ENCODE data around the gene GDNF.

DNA sequence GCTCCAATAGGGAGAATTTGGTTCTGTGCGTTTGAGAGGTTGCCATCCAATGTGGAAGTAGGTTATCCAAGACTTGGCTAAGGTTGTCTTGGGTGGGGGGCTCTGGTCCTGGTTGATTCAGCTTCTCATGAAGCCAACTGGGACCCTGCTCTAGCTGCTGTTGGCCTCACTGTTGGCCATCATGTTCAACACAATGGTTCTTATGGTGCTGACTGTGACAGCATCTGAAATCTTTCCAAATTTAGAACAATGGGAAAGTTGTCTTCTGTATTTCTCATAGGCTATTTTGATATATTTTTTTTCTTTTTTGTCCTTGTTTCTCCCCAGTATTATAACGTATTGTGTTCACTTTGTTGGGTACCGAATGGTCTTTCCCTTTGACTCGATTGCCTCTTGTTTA is 71.9 kb downstream of the GDNF start:
- TF ChIP-seq SP1 (IDR thresholded peaks at IDR 0.05) (no peak), YY1 (IDR thresholded peaks at IDR 0.05) (no peak), GABPA (IDR thresholded peaks at IDR 0.05 in 1 of 2, conservative IDR thresholded peaks at IDR 0.05 in 1 of 2) (no peak), TAF1 (conservative IDR thresholded peaks at IDR 0.05) (no peak), REST (IDR thresholded peaks at IDR 0.05) (no peak), MAX (IDR thresholded peaks at IDR 0.05) (no peak), JUND (IDR thresholded peaks at IDR 0.05) (no peak), ZBTB33 (IDR thresholded peaks at IDR 0.05) (no peak), RXRA (IDR thresholded peaks at IDR 0.05) (no peak), RAD21 (IDR thresholded peaks at IDR 0.05) (no peak), EGR1 (IDR thresholded peaks at IDR 0.05; ENCODE audit: low read depth in 2 of 2) (no peak)
- TF ChIP-seq, protein P1, sequence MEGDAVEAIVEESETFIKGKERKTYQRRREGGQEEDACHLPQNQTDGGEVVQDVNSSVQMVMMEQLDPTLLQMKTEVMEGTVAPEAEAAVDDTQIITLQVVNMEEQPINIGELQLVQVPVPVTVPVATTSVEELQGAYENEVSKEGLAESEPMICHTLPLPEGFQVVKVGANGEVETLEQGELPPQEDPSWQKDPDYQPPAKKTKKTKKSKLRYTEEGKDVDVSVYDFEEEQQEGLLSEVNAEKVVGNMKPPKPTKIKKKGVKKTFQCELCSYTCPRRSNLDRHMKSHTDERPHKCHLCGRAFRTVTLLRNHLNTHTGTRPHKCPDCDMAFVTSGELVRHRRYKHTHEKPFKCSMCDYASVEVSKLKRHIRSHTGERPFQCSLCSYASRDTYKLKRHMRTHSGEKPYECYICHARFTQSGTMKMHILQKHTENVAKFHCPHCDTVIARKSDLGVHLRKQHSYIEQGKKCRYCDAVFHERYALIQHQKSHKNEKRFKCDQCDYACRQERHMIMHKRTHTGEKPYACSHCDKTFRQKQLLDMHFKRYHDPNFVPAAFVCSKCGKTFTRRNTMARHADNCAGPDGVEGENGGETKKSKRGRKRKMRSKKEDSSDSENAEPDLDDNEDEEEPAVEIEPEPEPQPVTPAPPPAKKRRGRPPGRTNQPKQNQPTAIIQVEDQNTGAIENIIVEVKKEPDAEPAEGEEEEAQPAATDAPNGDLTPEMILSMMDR (IDR thresholded peaks at IDR 0.05; ENCODE audit: low read depth, low read length, missing input control) = no peak

Data from liver (tissue), 3 donors.